Brain microvascular endothelial cell (primary cell): ENCODE results near the gene PLCB3.

Experiments
- DNase-seq: peaks from one replicate; pipeline ENCODE4 v3.0.0-alpha.2; 2020
- H3K27ac ChIP-seq: fragments of 250-450 bp; sonication (Bioruptor Pico); 2 replicates; pipeline ENCODE4 v1.5.1; 2020; ENCODE audit warnings: mild to moderate bottlenecking, moderate library complexity
- H3K27me3 ChIP-seq: fragments of 250-450 bp; sonication (Bioruptor Pico); replicated peaks from 2 replicates; pipeline ENCODE4 v1.5.1; 2020; ENCODE audit warnings: mild to moderate bottlenecking
- H3K36me3 ChIP-seq: fragments of 250-450 bp; sonication (Bioruptor Pico); replicated peaks from 2 replicates; pipeline ENCODE4 v1.5.1; 2020; ENCODE audit warnings: mild to moderate bottlenecking
- H3K4me3 ChIP-seq: 2 replicates; pipeline ENCODE4 v1.5.1; 2011; ENCODE audit warnings: low read depth, mild to moderate bottlenecking, control low read depth, low read length, moderate library complexity
- in situ Hi-C: cut with HindIII; loops from 2 replicates; pipeline ENCODE4 v1.10.0; 2017; ENCODE audit warnings: low sequenced_read_pairs, low pct_ligation_motif_present
- TF ChIP-seq, protein P1 (sequence below): IDR thresholded peaks from 2 replicates; pipeline ENCODE4 v1.5.1; 2011; ENCODE audit warnings: low read depth, mild to moderate bottlenecking, moderate library complexity, low read length, control low read depth, inconsistent platforms; ENCODE audit errors: missing control alignments

Gene PLCB3

DNA sequence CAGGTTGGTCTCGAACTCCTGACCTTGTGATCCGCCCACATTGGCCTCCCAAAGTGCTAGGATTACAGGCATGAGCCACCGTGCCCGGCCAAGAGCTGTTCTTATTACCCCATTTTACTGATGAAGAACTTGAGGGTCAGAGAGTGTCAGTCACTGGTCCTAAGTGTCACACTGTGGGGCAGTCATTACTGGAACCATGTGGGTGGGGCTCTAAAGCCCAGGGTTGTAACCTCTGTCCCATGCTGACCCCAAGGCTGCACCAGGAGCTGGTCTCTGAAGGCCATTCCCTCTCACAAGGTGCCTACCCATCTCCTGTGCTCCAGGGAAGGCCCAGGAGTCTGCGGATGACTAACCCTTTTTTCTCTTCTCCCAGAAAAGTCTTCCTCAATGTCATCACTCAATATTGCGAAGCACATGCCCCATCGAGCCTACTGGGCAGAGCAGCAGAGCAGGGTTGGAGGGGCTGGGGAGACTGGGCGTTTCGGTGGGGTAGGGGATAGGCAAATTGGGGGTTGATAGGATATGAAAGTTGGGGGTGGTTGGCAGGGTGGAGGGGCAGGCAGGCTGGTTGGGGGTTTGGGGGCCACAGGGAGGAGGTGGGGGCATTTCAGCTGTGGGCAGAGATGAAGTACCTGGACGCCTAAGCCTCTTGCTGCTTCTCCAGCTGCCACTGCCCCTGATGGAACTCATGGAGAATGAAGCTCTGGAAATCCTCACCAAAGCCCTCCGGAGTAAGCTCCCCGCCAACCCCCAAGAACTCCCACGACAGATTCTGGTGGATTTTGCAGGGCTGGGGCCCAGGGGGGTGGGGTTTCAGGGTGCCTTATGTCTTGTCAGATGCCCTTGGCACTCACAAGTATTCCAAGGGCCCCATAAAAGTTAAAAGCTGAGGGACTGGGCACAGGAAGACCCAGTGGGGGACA lies 52.0 kb downstream of the PLCB3 start:
- TF ChIP-seq, protein P1, sequence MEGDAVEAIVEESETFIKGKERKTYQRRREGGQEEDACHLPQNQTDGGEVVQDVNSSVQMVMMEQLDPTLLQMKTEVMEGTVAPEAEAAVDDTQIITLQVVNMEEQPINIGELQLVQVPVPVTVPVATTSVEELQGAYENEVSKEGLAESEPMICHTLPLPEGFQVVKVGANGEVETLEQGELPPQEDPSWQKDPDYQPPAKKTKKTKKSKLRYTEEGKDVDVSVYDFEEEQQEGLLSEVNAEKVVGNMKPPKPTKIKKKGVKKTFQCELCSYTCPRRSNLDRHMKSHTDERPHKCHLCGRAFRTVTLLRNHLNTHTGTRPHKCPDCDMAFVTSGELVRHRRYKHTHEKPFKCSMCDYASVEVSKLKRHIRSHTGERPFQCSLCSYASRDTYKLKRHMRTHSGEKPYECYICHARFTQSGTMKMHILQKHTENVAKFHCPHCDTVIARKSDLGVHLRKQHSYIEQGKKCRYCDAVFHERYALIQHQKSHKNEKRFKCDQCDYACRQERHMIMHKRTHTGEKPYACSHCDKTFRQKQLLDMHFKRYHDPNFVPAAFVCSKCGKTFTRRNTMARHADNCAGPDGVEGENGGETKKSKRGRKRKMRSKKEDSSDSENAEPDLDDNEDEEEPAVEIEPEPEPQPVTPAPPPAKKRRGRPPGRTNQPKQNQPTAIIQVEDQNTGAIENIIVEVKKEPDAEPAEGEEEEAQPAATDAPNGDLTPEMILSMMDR = no peak
- in situ Hi-C loops = no loop called here
- Histone ChIP-seq H3K4me3 (no peak overlapping the region), H3K27ac (no peak overlapping the region), H3K27me3 (peaks cover 20% of the 10 kb centered on the region), H3K36me3 (no peaks in the 10 kb centered on the region)
- no peak for DNase-seq

DNA sequence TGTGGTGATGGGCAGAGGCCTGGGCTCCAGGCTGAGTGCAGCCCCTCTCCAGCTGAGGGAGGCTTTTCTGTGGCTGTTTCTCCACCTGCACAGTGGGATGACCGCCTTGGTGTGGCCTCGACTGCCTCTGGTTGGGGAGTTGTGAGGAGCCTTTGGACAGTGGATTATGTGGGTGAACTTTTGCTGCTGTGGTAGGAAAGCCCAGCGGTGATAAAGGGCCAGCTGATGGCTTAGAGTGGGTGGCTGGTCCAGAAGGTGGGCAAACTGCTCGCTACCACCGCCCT lies 52.6 kb downstream of the PLCB3 start:
- in situ Hi-C loops = no loop called here
- Histone ChIP-seq H3K36me3 (no peaks in the 10 kb centered on the region), H3K4me3 (peak overlapping the region; percentile 54), H3K27ac (no peak overlapping the region), H3K27me3 (peaks cover 16% of the 10 kb centered on the region)
- no peak for DNase-seq
- TF ChIP-seq, protein P1 = no peak

DNA sequence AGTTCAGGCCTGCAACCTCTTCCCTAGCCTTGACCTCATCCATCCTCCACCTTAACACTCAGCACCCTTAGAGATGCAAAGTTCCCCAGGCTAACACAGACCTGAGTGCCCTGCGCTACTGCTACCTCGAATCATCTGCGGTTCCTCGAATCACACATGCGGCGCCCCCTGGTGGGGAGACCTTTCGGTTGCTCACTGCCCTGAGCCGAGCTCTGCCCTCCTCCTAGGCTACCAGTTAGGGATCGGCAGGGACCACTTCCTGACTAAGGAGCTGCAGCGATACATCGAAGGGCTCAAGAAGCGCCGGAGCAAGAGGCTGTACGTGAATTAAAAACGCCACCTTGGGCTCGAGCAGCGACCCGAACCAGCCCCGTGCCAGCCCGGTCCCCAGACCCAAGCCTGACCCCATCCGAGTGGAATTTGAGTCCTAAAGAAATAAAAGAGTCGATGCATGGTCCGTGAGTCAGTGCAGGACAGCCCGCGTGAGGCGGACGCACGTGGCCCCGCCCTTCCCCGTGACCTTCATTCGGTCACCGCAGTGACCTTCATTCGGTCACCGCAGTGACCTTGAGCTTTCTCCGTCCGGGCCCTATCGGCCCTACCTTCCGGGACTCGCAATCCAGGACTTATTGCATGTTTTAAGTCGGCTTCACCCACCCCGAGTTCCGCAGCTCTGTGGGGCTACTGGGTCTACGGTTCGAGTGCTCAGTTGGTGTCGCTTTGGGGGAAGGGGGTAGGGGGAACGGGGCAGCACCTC lies 53.2 kb downstream of the PLCB3 start:
- peak; percentile 91 for DNase-seq
- TF ChIP-seq, protein P1 = peak; percentile 91
- Histone ChIP-seq H3K27ac (peak overlapping the region; percentile 59), H3K4me3 (peak overlapping the region; percentile 54), H3K27me3 (peaks cover 11% of the 10 kb centered on the region), H3K36me3 (no peaks in the 10 kb centered on the region)
- in situ Hi-C loops = no loop called here

DNA sequence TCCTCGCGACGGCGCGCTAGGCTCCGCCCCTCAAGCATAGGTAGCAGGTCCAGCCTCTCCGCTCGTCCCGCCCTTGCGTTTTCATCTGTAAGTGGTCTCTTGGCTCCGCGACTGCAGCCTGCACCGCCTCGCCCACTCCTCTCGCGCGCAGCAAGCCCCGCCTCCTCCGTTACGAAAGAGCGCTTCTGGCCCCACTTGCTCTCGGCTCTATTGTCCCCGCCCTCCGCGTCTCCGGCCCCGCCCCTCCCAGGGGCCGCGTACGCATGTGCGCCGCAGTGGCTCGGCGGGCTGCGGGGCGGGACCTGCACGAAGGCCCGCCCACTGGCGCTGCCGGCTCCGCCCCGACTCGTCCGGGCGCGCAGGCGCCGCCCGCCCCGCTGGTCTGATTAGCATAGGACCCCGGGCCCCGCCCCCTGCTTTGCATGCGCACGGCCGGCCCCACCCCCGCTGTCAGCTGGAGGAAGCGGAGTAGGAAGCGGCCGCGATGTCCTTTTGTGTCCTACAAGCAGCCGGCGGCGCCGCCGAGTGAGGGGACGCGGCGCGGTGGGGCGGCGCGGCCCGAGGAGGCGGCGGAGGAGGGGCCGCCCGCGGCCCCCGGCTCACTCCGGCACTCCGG lies 53.9 kb downstream of the PLCB3 start, which contains the start of gene ESRRA:
Gene ESRRA, plus strand, starts transcription at position 450 of the 616 bp plus-strand sequence. CDS start 1,656 bp downstream, outside the sequence.
- in situ Hi-C loops = no loop called here
- TF ChIP-seq, protein P1 = no peak
- Histone ChIP-seq H3K36me3 (no peaks in the 10 kb centered on the region), H3K4me3 (peak within 1 kb of the TSS; percentile 75), H3K27ac (peak within 1 kb of the TSS; percentile 59), H3K27me3 (peaks cover 4% of the 10 kb centered on the region)
- DNase-seq = peak; percentile 97

DNA sequence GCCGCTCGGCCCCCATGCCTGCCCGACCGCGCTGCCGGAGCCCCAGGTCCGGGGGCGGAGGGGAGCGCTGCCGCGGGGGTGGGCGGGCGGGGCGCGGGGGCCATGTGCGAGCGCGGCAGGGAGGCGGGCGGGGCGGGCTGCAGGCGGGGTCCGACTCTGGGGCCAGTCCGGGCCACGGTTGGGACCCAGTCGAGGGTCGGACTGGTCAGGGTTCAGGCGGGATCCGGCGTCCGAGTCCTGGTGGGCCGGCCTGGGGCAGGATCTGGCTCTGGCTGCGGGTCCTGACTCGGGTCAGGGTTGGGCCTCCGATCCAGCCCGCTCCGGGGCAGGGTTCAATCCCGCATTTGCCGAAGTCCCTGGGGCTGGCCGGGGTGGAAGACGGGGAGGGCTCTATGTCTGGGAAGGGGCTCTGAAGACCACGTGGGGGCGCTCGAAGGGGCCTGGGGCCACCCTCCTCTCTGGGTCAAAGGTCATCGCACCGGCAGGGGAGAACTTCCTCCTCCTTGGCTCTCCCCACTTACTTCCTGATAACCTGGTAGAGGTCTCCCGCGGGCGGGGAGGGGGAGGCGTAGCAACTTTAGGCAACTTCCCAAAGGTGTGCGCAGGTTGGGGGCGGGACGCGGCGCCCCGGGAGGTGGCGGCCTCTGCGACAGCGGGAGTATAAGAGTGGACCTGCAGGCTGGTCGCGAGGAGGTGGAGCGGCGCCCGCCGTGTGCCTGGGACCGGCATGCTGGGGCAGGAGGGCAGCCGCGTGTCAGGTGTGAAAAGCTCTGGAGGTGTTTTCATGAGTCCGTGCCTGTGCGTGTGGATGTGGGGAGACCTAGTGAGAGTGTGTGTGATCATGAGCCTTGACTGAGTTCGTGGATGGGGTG lies 54.6 kb downstream of the PLCB3 start:
- TF ChIP-seq, protein P1 = peak; percentile 44

More for the DNA sequence above, 54.6 kb downstream of the PLCB3 start:
- no peaks in the 10 kb centered on the region for H3K27me3 ChIP-seq
- no peaks in the 10 kb centered on the region for H3K36me3 ChIP-seq
- H3K4me3 ChIP-seq = peak overlapping the region; percentile 75
- no peak overlapping the region for H3K27ac ChIP-seq
- no peak for DNase-seq
- in situ Hi-C loops = no loop called here
